Measurements from ENCODE around the gene OR2F1. TPM values are rescaled to one million over a fixed set of nuclear protein-coding genes. Genes with fewer than 3 reads are reported as not detected.

Gene OR2F1
- total RNA-seq, 4 donors from 2014 or later = not detected

DNA sequence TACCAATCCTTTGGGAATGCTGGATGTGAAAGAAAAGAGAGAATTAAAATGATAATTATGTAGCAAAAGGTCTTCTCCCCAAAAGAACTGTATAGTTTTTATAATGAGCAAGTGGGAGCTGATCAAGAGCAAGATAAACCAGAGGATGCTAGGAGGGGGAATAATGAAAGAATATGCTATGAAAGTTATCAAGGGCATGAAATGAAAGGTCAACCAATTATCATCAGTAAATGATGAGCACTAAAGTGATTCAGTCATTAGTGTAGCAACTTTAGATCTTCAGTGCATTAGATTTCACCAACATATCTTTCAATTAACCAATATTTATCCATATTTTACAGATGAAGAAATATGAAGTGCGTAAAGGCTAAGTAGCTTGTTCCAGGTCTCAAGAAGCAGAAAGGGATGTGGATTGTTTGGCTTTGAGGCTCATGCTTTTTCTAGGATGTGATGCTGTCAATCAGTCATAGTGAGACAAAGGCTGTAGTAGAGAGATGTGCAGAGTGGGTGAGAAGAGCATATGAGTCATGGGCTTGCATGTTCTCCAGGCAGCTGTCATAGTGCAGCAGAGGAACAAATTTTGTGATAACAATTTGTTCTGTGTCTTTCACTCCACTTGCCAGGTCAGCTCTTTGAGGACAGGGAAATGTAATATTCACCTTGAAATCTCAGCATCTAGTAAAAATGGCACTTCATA, 25.3 kb upstream of the OR2F1 start:
- 98% methylated on average over 1 of the region's 1 CpG for WGBS

DNA sequence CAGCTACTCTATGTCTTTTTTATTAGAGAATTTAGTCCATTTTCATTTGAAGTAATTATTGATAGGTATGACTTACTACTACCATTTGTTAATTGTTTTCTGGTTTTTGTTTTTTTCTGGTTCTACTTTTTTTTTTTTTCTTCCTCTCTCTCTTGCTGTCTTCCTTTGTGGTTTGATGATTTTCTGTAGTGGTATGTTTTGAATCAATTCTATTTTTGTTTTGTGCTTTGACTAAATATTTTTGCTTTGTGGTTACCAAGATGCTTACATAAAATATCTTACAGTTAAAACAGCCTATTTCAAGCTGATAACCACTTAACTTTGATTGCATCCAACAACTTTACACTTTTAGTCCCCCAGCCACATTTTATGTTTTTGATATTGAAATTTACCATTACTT, 22.9 kb upstream of the OR2F1 start:
- H3K4me3 ChIP-seq = no peak overlapping the region
- H3K36me3 ChIP-seq = no peaks in the 10 kb centered on the region
- H3K9me3 ChIP-seq = no peaks in the 10 kb centered on the region
- no peaks in the 10 kb centered on the region for H3K4me1 ChIP-seq
- no peak overlapping the region for H3K27ac ChIP-seq
- no peaks in the 10 kb centered on the region for H3K27me3 ChIP-seq
- TF ChIP-seq CTCF (IDR thresholded peaks at IDR 0.05) (no peak), POLR2AphosphoS5 (IDR thresholded peaks at IDR 0.05) (no peak), POLR2A (IDR thresholded peaks at IDR 0.05) (no peak), EP300 (IDR thresholded peaks at IDR 0.05) (no peak)
- no peak for DNase-seq (ENCODE audit: low spot score in 2 of 2)

More for the DNA sequence above, 25.3 kb upstream of the OR2F1 start:
- no peak overlapping the region for H3K27ac ChIP-seq
- TF ChIP-seq CTCF (IDR thresholded peaks at IDR 0.05) (no peak), POLR2AphosphoS5 (IDR thresholded peaks at IDR 0.05) (no peak), EP300 (IDR thresholded peaks at IDR 0.05) (no peak), POLR2A (IDR thresholded peaks at IDR 0.05) (no peak)
- no peaks in the 10 kb centered on the region for H3K4me1 ChIP-seq
- H3K36me3 ChIP-seq = no peaks in the 10 kb centered on the region
- H3K27me3 ChIP-seq = no peaks in the 10 kb centered on the region
- no peaks in the 10 kb centered on the region for H3K9me3 ChIP-seq
- no peak overlapping the region for H3K4me3 ChIP-seq
- no peak for DNase-seq (ENCODE audit: low spot score in 2 of 2)

- Histone ChIP-seq H3K36me3 (no peaks in the 10 kb centered on the region), H3K9me3 (no peaks in the 10 kb centered on the region), H3K27me3 (no peaks in the 10 kb centered on the region), H3K27ac (no peak within 1 kb of the TSS), H3K4me1 (no peaks in the 10 kb centered on the region), H3K4me3 (no peak within 1 kb of the TSS)
- WGBS = 61% methylated on average over 3 of the region's 3 CpGs
- no peak for DNase-seq (ENCODE audit: low spot score in 2 of 2)
- TF ChIP-seq CTCF (IDR thresholded peaks at IDR 0.05) = no peak
- TF ChIP-seq EP300 (IDR thresholded peaks at IDR 0.05) = no peak
- TF ChIP-seq POLR2AphosphoS5 (IDR thresholded peaks at IDR 0.05) = no peak
- TF ChIP-seq POLR2A (IDR thresholded peaks at IDR 0.05) = no peak
These were observed 19.9 kb upstream of the OR2F1 start, which contains the start of gene OR2F2 for GRCh38 chr7:143934526-143935325. TSS of gene OR2F2 (plus strand) at chr7:143935233. CDS start at chr7:143935233, 0 bp downstream.

DNA sequence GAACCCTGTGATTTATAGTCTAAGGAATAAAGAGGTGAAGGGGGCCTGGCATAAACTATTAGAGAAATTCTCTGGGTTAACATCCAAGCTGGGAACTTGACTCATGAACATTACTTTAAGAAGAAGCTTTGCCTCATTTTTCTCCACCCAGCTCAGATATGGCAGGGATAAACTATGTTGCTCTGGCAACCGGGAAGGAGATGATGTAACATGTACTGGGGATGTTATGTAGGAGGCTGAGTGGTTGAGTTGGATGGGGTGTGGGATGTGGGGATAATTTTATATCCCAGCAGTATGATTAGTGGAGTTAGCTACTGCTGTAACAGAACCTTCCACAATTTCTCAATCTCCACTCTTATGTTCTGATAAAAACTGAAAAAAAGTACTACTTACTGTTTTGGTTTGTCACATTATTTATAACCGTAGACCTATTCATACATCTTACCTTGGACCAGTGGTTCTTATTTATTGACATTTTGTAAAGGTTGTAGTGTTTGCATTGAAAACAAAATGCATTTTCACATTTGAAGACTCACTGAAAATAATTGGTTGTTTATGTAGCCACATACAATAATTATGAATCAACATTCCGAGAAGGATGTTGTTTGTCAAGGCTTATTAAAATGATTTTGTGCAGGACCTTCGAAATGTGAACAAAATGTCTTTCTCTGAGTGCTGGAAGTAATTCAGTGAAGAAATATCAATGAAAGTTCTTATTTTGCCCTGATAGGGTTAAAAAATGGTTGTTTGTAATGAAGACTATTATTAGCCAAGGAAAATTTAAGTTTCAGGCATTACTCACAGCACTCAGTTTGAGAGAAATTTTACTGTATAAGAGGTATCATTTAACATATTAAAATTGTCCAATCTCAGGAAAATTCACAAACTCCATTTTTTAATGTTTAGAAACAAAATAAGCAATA, 18.3 kb upstream of the OR2F1 start:
- no peak overlapping the region for H3K27ac ChIP-seq
- WGBS = 72% methylated on average over 4 of the region's 4 CpGs
- no peaks in the 10 kb centered on the region for H3K27me3 ChIP-seq
- no peaks in the 10 kb centered on the region for H3K36me3 ChIP-seq
- TF ChIP-seq POLR2A (IDR thresholded peaks at IDR 0.05) (no peak), POLR2AphosphoS5 (IDR thresholded peaks at IDR 0.05) (no peak), CTCF (IDR thresholded peaks at IDR 0.05) (no peak), EP300 (IDR thresholded peaks at IDR 0.05) (no peak)
- no peaks in the 10 kb centered on the region for H3K4me1 ChIP-seq
- no peak overlapping the region for H3K4me3 ChIP-seq
- DNase-seq (ENCODE audit: low spot score in 2 of 2) = no peak
- H3K9me3 ChIP-seq = no peaks in the 10 kb centered on the region

Data from suprapubic skin (tissue), 4 donors.